Activated T-cell treated with anti-CD3 and anti-CD28 coated beads for 24 hours (primary cell): ENCODE data around the gene GTF2E1.
"Not testable (repeated sequence)": the region's sequence is repeated elsewhere in the genome, so short reads cannot be mapped to it uniquely, and the experiment has no call there.

ENCODE experiments used
- DNase-seq: peaks from one replicate; pipeline ENCODE4 v3.0.0-alpha.2; 2020; ENCODE audit warnings: low read depth

GTF2E1 gene

GRCh38 chr3:120753810-120754209 lies 11.3 kb downstream of the GTF2E1 start:
- DNase-seq: no peak

GRCh38 chr3:120756061-120756460 lies 13.5 kb downstream of the GTF2E1 start:
- no peak for DNase-seq

- not testable (repeated sequence) for DNase-seq
Measured at GRCh38 chr3:120758551-120758950, 16.0 kb downstream of the GTF2E1 start.

- DNase-seq: no peak
Measured at GRCh38 chr3:120762615-120763014, 20.1 kb downstream of the GTF2E1 start.

GRCh38 chr3:120763601-120764000 lies 21.1 kb downstream of the GTF2E1 start:
- no peak for DNase-seq

- no peak for DNase-seq
Measured at GRCh38 chr3:120764206-120764605, 21.7 kb downstream of the GTF2E1 start.

GRCh38 chr3:120765830-120766493 lies 23.4 kb downstream of the GTF2E1 start:
- no peak for DNase-seq

GRCh38 chr3:120766576-120766975 lies 24.0 kb downstream of the GTF2E1 start:
- DNase-seq: no peak

- DNase-seq: no peak
Measured at GRCh38 chr3:120767106-120767505, 24.6 kb downstream of the GTF2E1 start.

GRCh38 chr3:120769436-120769835 lies 26.9 kb downstream of the GTF2E1 start:
- no peak for DNase-seq

GRCh38 chr3:120770891-120771290 lies 28.3 kb downstream of the GTF2E1 start:
- no peak for DNase-seq

GRCh38 chr3:120772081-120772480 lies 29.5 kb downstream of the GTF2E1 start:
- DNase-seq: no peak

- no peak for DNase-seq
Measured at GRCh38 chr3:120773932-120774331, 31.4 kb downstream of the GTF2E1 start.

- DNase-seq: no peak
Measured at GRCh38 chr3:120775411-120775810, 32.9 kb downstream of the GTF2E1 start.

GRCh38 chr3:120778776-120779175 lies 36.2 kb downstream of the GTF2E1 start:
- no peak for DNase-seq

- DNase-seq: no peak
Measured at GRCh38 chr3:120780977-120781376, 38.4 kb downstream of the GTF2E1 start.

GRCh38 chr3:120785832-120786231 lies 43.3 kb downstream of the GTF2E1 start:
- DNase-seq: not testable (repeated sequence)

GRCh38 chr3:120791010-120791409 lies 48.5 kb downstream of the GTF2E1 start:
- no peak for DNase-seq

GRCh38 chr3:120791913-120792312 lies 49.4 kb downstream of the GTF2E1 start:
- DNase-seq: no peak

- no peak for DNase-seq
Measured at GRCh38 chr3:120793601-120794000, 51.1 kb downstream of the GTF2E1 start.

- peak; percentile 71 for DNase-seq
Measured at GRCh38 chr3:120795017-120795648, 52.6 kb downstream of the GTF2E1 start.

- DNase-seq: no peak
Measured at GRCh38 chr3:120795959-120796358, 53.4 kb downstream of the GTF2E1 start.

GRCh38 chr3:120796976-120797375 lies 54.4 kb downstream of the GTF2E1 start:
- DNase-seq: no peak

- no peak for DNase-seq
Measured at GRCh38 chr3:120797857-120798256, 55.3 kb downstream of the GTF2E1 start.
